ENCODE results near the gene LMO7. TPM values are rescaled to one million over a fixed set of nuclear protein-coding genes. Genes with fewer than 3 reads are reported as not detected.

LMO7 gene
- total and polyA plus RNA-seq, 2 of the 4 experiments (the other 2 are of a cell fraction): 266 to 367 TPM

DNA sequence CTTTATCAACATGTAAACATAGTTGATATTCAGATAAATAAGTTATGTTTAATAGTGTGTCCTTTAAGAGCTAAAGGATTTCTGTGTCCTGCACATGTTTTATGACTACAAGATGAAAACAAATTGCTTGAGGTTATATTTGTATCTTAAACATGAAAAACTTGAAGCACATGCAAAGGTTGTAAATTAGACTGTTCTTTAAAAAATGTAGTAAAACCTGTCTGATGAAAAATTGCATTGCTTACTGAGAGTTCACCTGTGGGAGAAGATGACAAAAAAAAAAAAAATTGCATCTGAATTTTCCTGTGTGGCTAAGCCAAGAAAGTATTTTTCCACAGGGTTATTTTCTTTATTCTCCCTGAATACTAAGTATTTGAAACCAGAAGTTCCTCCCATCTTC is 25.7 kb upstream of the LMO7 start:
- POLR2A ChIA-PET (ENCODE audit: unreplicated experiment): no interaction called here
- Histone ChIP-seq H3K9me3 (ENCODE audit: control insufficient read depth, insufficient read depth, low read length) (no peaks in the 10 kb centered on the region), H2AK9ac (replicated peaks; ENCODE audit: low read depth, low read length, poor library complexity) (no peak overlapping the region), H2BK20ac (ENCODE audit: low read depth, low read length) (no peak overlapping the region), H3K36me3 (ENCODE audit: control insufficient read depth, insufficient read depth, low read length) (no peaks in the 10 kb centered on the region), H2AFZ (replicated peaks; ENCODE audit: low read length, poor library complexity) (no peak overlapping the region), H3K27ac (ENCODE audit: insufficient read depth, low read length) (no peak overlapping the region), H3K18ac (ENCODE audit: low read depth, low read length) (no peak overlapping the region), H3K4me2 (ENCODE audit: low read depth, low read length) (no peak overlapping the region), H3K56ac (ENCODE audit: extremely low read depth, insufficient read depth, low read length) (no peak overlapping the region), H3K9ac (ENCODE audit: low read depth, low read length) (no peak overlapping the region), H2AK5ac (ENCODE audit: low read depth, low read length) (no peak overlapping the region), H3K4ac (ENCODE audit: low read depth, low read length) (no peak overlapping the region), H4K91ac (ENCODE audit: insufficient read depth, low read depth, low read length) (no peak overlapping the region), H3K23ac (ENCODE audit: low read depth, low read length) (no peak overlapping the region), H4K8ac (ENCODE audit: low read depth in 2 of 2, low read length in 2 of 2) (no peak overlapping the region), H3K79me1 (ENCODE audit: low read depth in 1 of 2, low read length in 2 of 2) (no peaks in the 10 kb centered on the region), H2BK15ac (ENCODE audit: low read depth, low read length) (no peak overlapping the region), H3K4me3 (ENCODE audit: insufficient read depth, low read depth, low read length) (no peak overlapping the region), H2BK120ac (ENCODE audit: low read depth, low read length) (no peak overlapping the region), H3K4me1 (ENCODE audit: control insufficient read depth, insufficient read depth, low read length) (no peaks in the 10 kb centered on the region), H2BK5ac (ENCODE audit: low read depth, low read length, poor library complexity, severe bottlenecking) (no peak overlapping the region), H3K9me1 (ENCODE audit: insufficient read depth, low read length) (no peaks in the 10 kb centered on the region), H3K27me3 (ENCODE audit: control insufficient read depth, insufficient read depth, low read length) (no peaks in the 10 kb centered on the region), H3K14ac (replicated peaks; ENCODE audit: low read depth, low read length) (no peak overlapping the region), H4K20me1 (ENCODE audit: insufficient read depth, low read length) (no peaks in the 10 kb centered on the region), H4K5ac (ENCODE audit: low read depth, low read length) (no peak overlapping the region)
- dilution Hi-C loops (cut with HindIII; ENCODE audit: low sequenced_read_pairs, unreplicated experiment) (no loop called here), in situ Hi-C loops (cut with MboI; ENCODE audit: low sequenced_read_pairs) (no loop called here), intact Hi-C loops (cut with micrococcal nuclease) (no loop called here)
- TF ChIP-seq MAFK (IDR thresholded peaks at IDR 0.05; ENCODE audit: low read depth, low read length): no peak
- TF ChIP-seq SMC3 (IDR thresholded peaks at IDR 0.05; ENCODE audit: low read depth, low read length): no peak
- TF ChIP-seq CEBPB (IDR thresholded peaks at IDR 0.05; ENCODE audit: low read depth, low read length): no peak
- TF ChIP-seq RAD21 (IDR thresholded peaks at IDR 0.05; ENCODE audit: low read length): no peak
- TF ChIP-seq, protein P1, sequence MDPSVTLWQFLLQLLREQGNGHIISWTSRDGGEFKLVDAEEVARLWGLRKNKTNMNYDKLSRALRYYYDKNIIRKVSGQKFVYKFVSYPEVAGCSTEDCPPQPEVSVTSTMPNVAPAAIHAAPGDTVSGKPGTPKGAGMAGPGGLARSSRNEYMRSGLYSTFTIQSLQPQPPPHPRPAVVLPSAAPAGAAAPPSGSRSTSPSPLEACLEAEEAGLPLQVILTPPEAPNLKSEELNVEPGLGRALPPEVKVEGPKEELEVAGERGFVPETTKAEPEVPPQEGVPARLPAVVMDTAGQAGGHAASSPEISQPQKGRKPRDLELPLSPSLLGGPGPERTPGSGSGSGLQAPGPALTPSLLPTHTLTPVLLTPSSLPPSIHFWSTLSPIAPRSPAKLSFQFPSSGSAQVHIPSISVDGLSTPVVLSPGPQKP (IDR thresholded peaks at IDR 0.05; ENCODE audit: borderline replicate concordance, low read depth, low read length): no peak
- no peak for TF ChIP-seq MXI1 (IDR thresholded peaks at IDR 0.05; ENCODE audit: borderline replicate concordance, low read depth, low read length)
- TF ChIP-seq CHD1 (IDR thresholded peaks at IDR 0.05; ENCODE audit: low read depth, low read length): no peak
- TF ChIP-seq BHLHE40 (IDR thresholded peaks at IDR 0.05; ENCODE audit: low read depth, low read length): no peak
- no peak for TF ChIP-seq RFX5 (IDR thresholded peaks at IDR 0.05; ENCODE audit: low read depth, low read length)
- no peak for TF ChIP-seq RCOR1 (IDR thresholded peaks at IDR 0.05; ENCODE audit: insufficient replicate concordance, low read length)
- TF ChIP-seq FOS (IDR thresholded peaks at IDR 0.05; ENCODE audit: low read depth, low read length): no peak
- TF ChIP-seq POLR2A (IDR thresholded peaks at IDR 0.05; ENCODE audit: low read depth, low read length): no peak
- TF ChIP-seq, protein P2, sequence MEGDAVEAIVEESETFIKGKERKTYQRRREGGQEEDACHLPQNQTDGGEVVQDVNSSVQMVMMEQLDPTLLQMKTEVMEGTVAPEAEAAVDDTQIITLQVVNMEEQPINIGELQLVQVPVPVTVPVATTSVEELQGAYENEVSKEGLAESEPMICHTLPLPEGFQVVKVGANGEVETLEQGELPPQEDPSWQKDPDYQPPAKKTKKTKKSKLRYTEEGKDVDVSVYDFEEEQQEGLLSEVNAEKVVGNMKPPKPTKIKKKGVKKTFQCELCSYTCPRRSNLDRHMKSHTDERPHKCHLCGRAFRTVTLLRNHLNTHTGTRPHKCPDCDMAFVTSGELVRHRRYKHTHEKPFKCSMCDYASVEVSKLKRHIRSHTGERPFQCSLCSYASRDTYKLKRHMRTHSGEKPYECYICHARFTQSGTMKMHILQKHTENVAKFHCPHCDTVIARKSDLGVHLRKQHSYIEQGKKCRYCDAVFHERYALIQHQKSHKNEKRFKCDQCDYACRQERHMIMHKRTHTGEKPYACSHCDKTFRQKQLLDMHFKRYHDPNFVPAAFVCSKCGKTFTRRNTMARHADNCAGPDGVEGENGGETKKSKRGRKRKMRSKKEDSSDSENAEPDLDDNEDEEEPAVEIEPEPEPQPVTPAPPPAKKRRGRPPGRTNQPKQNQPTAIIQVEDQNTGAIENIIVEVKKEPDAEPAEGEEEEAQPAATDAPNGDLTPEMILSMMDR (conservative IDR thresholded peaks at IDR 0.05; ENCODE audit: low read depth, low read length): no peak
- no peak for TF ChIP-seq NFE2L2 (IDR thresholded peaks at IDR 0.05; ENCODE audit: low read depth, low read length)
- TF ChIP-seq, protein P3, sequence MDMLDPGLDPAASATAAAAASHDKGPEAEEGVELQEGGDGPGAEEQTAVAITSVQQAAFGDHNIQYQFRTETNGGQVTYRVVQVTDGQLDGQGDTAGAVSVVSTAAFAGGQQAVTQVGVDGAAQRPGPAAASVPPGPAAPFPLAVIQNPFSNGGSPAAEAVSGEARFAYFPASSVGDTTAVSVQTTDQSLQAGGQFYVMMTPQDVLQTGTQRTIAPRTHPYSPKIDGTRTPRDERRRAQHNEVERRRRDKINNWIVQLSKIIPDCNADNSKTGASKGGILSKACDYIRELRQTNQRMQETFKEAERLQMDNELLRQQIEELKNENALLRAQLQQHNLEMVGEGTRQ (IDR thresholded peaks at IDR 0.05; ENCODE audit: low read depth, low read length): no peak
- no TSS peak for BruUV-seq (replicated peaks)
- CTCF ChIA-PET: no interaction called here
- ATAC-seq (ENCODE audit: low read depth): no peak
- no peak for DNase-seq
